OCI-LY1 (cell line): ENCODE results near the gene LRR1.

Experiments used
- H2AFZ ChIP-seq: fragments of 200-600 bp; sonication (generic), shearing (Covaris generic); 2 replicates; pipeline ENCODE4 v1.6.0; 2014; ENCODE audit warnings: antibody characterized with exemption, mild to moderate bottlenecking, low read length
- H3F3A ChIP-seq: fragments of 200-600 bp; sonication (generic), shearing (Covaris generic); 2 replicates; pipeline ENCODE4 v1.6.0; 2014; ENCODE audit warnings: mild to moderate bottlenecking, antibody characterized with exemption, low read length, moderate library complexity; ENCODE audit not compliant: insufficient read depth
- H3K27ac ChIP-seq: fragments of 200-600 bp; sonication (generic); 2 replicates; pipeline ENCODE4 v1.5.1; 2014; ENCODE audit warnings: low read length, mixed run types, mild to moderate bottlenecking, low read depth; ENCODE audit not compliant: poor library complexity, severe bottlenecking
- H3K27me3 ChIP-seq: fragments of 200-600 bp; sonication (generic); 2 replicates; pipeline ENCODE4 v1.6.0; 2014; ENCODE audit warnings: antibody characterized with exemption, mild to moderate bottlenecking, low read length, moderate library complexity; ENCODE audit not compliant: insufficient read depth
- H3K36me3 ChIP-seq: fragments of 200-600 bp; sonication (generic); 2 replicates; pipeline ENCODE4 v1.6.1; 2014; ENCODE audit warnings: mild to moderate bottlenecking, antibody characterized with exemption, low read length, moderate library complexity, mixed read lengths; ENCODE audit not compliant: insufficient read depth
- H3K4me1 ChIP-seq: fragments of 200-600 bp; sonication (generic); 2 replicates; pipeline ENCODE4 v1.5.1; 2014; ENCODE audit warnings: mild to moderate bottlenecking, low read length, moderate library complexity; ENCODE audit not compliant: insufficient read depth, severe bottlenecking
- H3K4me2 ChIP-seq: fragments of 200-600 bp; sonication (generic), shearing (Covaris generic); 2 replicates; pipeline ENCODE4 v1.6.1; 2014; ENCODE audit warnings: low read length
- H3K4me3 ChIP-seq: fragments of 200-600 bp; sonication (generic); 2 replicates; pipeline ENCODE4 v1.5.1; 2014; ENCODE audit warnings: low read length, low read depth, mild to moderate bottlenecking, mixed read lengths; ENCODE audit not compliant: poor library complexity, severe bottlenecking
- H3K79me2 ChIP-seq: fragments of 200-600 bp; shearing (Covaris generic); 2 replicates; pipeline ENCODE4 v1.6.1; 2016; ENCODE audit warnings: mixed run types, low read length, mixed read lengths; ENCODE audit not compliant: insufficient read depth
- H3K9ac ChIP-seq: fragments of 200-600 bp; sonication (generic), shearing (Covaris generic); 2 replicates; pipeline ENCODE4 v1.6.1; 2014; ENCODE audit warnings: mild to moderate bottlenecking, low read length, mixed read lengths
- H3K9me2 ChIP-seq: fragments of 200-600 bp; sonication (generic), shearing (Covaris generic); 2 replicates; pipeline ENCODE4 v1.6.1; 2014; ENCODE audit warnings: low read depth, mild to moderate bottlenecking, low read length, mixed read lengths
- H3K9me3 ChIP-seq: fragments of 200-600 bp; shearing (Covaris generic); 2 replicates; pipeline ENCODE4 v1.6.1; 2014; ENCODE audit warnings: low read length, mixed read lengths
- H4K20me1 ChIP-seq: fragments of 200-600 bp; sonication (generic), shearing (Covaris generic); 2 replicates; pipeline ENCODE4 v1.6.0; 2016; ENCODE audit warnings: mild to moderate bottlenecking, low read length; ENCODE audit not compliant: insufficient read depth
- EZH2 ChIP-seq: fragments of 200-600 bp; sonication (generic), shearing (Covaris generic); IDR thresholded peaks from 2 replicates; pipeline ENCODE4 v1.8.0; 2017; ENCODE audit warnings: borderline replicate concordance, mixed run types, mild to moderate bottlenecking, antibody characterized with exemption, low read length, moderate library complexity, mixed read lengths
- TF ChIP-seq, protein P1 (sequence below): fragments of 200-600 bp; sonication (generic), shearing (Covaris generic); IDR thresholded peaks from 2 replicates; pipeline ENCODE4 v1.5.1; 2017; ENCODE audit warnings: mild to moderate bottlenecking, antibody characterized with exemption, low read length, moderate library complexity, mixed read lengths

The LRR1 gene

DNA sequence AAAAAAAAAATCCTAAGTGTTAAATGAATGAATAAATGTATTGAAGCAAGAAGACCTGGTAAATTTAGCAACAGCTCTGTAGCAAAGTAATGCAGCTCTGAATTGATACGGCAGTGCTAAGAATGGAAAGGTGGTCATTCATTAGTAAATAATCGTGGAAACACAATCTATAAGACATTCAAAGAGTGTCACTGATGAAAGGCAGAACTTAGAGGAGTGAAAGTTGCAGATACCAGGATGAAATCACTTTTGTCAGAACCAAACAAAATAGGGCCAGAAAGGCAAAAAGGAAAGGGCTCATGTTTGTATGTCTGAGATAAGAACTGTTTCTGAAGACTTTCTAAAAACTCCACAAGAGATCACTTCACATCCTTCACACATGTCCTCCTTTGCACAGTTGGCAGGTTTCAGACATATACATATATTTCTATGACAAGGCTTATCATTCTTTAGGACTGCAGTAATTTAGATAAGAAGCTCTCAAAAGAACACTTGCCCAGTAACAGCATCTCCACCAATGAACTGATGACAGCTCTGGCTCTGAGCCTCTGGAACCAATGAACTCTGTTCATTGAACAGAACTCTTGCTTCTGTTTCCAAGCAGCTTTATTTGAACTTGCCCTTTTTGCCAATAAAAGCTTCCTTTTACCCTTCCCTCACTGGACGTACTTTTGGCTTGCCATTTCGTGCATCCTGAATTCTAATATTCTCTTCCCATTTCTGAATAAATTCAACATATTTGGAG, 4.2 kb upstream of the LRR1 start:
- H3K36me3 ChIP-seq, result no peaks in the 10 kb centered on the region
- no peaks in the 10 kb centered on the region for H3K27me3 ChIP-seq
- no peak overlapping the region for H3K4me3 ChIP-seq
- no peaks in the 10 kb centered on the region for H3K9me3 ChIP-seq
- H2AFZ ChIP-seq, result no peak overlapping the region
- TF ChIP-seq EZH2, result no peak
- TF ChIP-seq, protein P1, sequence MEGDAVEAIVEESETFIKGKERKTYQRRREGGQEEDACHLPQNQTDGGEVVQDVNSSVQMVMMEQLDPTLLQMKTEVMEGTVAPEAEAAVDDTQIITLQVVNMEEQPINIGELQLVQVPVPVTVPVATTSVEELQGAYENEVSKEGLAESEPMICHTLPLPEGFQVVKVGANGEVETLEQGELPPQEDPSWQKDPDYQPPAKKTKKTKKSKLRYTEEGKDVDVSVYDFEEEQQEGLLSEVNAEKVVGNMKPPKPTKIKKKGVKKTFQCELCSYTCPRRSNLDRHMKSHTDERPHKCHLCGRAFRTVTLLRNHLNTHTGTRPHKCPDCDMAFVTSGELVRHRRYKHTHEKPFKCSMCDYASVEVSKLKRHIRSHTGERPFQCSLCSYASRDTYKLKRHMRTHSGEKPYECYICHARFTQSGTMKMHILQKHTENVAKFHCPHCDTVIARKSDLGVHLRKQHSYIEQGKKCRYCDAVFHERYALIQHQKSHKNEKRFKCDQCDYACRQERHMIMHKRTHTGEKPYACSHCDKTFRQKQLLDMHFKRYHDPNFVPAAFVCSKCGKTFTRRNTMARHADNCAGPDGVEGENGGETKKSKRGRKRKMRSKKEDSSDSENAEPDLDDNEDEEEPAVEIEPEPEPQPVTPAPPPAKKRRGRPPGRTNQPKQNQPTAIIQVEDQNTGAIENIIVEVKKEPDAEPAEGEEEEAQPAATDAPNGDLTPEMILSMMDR, result no peak
- peaks cover 7% of the 10 kb centered on the region for H3K79me2 ChIP-seq
- H3K9me2 ChIP-seq, result no peaks in the 10 kb centered on the region
- no peaks in the 10 kb centered on the region for H4K20me1 ChIP-seq
- H3K27ac ChIP-seq, result no peak overlapping the region
- no peaks in the 10 kb centered on the region for H3F3A ChIP-seq
- H3K4me1 ChIP-seq, result peaks cover 15% of the 10 kb centered on the region
- H3K4me2 ChIP-seq, result no peak overlapping the region
- no peak overlapping the region for H3K9ac ChIP-seq

DNA sequence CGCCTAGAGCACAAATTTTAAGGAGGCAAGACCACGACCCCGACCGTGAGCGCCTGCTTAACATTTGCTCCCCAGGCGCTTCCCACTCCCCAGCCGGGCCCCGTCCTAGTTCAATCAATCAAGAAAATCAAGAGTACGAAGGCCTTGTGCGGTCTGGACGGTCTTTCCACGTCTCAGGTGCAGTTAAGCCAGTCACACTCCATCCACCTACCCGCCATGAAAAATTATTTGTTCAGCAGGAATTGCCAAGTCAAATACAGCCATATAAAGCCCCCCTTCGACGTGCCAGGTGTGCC, 603 bp upstream of the LRR1 start:
- peaks cover 24% of the 10 kb centered on the region for H3K79me2 ChIP-seq
- peaks cover 20% of the 10 kb centered on the region; the same call in 1 of the 2 replicates for H3K36me3 ChIP-seq
- no peak overlapping the region for H2AFZ ChIP-seq
- H3K4me3 ChIP-seq, result peak overlapping the region; percentile 98
- no peaks in the 10 kb centered on the region for H3K9me3 ChIP-seq
- H3K9ac ChIP-seq, result peak overlapping the region; percentile 99
- no peaks in the 10 kb centered on the region for H3K27me3 ChIP-seq
- no peaks in the 10 kb centered on the region for H3F3A ChIP-seq
- H3K9me2 ChIP-seq, result no peaks in the 10 kb centered on the region
- no peaks in the 10 kb centered on the region for H4K20me1 ChIP-seq
- H3K4me2 ChIP-seq, result peak overlapping the region; percentile 70
- H3K27ac ChIP-seq, result peak overlapping the region; percentile 90
- no peak for TF ChIP-seq EZH2
- TF ChIP-seq, protein P1, result no peak
- H3K4me1 ChIP-seq, result peaks cover 27% of the 10 kb centered on the region

DNA sequence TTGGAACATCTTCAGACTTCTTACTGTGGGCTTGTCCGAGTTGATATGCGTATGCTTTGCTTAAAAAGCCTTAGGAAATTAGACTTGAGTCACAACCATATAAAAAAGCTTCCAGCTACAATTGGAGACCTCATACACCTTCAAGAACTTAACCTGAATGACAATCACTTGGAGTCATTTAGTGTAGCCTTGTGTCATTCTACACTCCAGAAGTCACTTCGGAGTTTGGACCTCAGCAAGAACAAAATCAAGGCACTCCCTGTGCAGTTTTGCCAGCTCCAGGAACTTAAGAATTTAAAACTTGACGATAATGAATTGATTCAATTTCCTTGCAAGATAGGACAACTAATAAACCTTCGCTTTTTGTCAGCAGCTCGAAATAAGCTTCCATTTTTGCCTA, 8.8 kb downstream of the LRR1 start:
- Histone ChIP-seq H3K9me2 (no peaks in the 10 kb centered on the region), H3K27ac (no peak overlapping the region), H3K36me3 (peaks cover 73% of the 10 kb centered on the region), H2AFZ (no peak overlapping the region), H3K79me2 (peaks cover 8% of the 10 kb centered on the region; the same call in 1 of the 2 replicates), H3K4me2 (no peak overlapping the region), H3K9me3 (no peaks in the 10 kb centered on the region), H3K27me3 (no peaks in the 10 kb centered on the region), H3F3A (no peaks in the 10 kb centered on the region), H3K4me1 (peaks cover 7% of the 10 kb centered on the region), H3K9ac (no peak overlapping the region), H4K20me1 (no peaks in the 10 kb centered on the region), H3K4me3 (no peak overlapping the region)
- no peak for TF ChIP-seq EZH2
- TF ChIP-seq, protein P1, result no peak
